ENCODE results near the gene CFL1.

Gene CFL1

DNA sequence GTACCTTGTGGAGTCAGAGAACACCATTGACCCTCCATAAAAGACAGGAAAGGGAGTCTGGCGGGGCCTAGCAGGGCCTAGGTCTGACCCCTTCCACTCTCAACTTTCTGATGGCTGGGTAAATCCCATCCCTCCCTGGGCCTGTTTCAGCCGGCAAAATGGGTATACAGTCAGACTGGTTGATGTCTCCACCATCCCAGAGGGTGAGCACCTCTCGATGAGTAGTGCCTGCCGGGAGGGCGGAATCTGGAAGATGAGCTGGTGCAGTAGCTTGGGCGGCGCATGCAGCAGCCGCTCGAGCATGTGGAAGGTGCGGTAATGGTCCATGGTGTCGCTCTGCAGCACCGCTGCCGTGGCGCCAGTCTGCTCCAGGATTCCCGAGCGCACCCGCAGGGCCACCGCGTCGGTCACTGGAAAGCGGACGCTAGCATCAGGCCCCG is 29.8 kb upstream of the CFL1 start:
- DNase-seq: no peak

DNA sequence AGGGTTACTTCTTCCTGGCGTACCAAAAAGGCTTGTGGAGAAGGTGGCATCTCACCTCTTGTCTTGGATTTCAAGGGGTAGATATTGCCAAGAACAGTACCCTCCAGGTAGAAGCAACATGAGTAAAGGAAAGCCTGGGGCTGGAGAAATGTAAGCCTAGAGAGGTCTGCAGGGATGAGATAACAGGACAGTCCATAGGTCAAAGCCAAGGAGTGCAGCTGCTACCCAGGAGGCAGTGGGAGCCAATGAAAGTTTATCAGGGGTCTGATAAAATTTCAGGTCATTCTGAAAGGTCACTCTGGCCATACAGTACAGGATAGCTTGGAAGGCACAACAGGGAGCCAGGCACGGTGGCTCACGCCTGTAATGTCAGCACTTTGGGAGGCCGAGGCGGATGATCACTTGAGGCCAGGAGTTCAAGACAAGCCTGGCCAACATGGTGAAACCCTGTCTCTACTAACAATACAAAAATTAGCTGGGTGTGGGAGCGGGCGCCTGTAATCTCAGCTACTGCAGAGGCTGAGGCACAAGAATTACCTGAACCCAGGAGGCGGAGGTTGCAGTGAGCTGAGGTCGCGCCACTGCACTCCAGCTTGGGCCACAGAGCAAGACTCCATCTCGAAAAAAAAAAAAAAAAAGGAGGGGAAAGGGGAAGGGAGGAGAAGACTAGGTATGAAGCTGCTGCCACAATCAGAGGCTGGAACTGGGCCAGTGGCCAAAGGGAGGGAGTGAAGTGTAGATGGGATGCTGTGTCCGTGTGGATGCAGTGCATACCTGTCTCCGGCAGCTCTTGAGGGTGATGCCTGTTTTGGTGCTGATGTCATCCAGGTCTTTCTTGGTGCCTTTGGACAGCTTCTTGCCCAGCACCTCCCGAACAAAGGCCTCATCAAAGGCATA is 29.1 kb upstream of the CFL1 start:
- DNase-seq: no peak

DNA sequence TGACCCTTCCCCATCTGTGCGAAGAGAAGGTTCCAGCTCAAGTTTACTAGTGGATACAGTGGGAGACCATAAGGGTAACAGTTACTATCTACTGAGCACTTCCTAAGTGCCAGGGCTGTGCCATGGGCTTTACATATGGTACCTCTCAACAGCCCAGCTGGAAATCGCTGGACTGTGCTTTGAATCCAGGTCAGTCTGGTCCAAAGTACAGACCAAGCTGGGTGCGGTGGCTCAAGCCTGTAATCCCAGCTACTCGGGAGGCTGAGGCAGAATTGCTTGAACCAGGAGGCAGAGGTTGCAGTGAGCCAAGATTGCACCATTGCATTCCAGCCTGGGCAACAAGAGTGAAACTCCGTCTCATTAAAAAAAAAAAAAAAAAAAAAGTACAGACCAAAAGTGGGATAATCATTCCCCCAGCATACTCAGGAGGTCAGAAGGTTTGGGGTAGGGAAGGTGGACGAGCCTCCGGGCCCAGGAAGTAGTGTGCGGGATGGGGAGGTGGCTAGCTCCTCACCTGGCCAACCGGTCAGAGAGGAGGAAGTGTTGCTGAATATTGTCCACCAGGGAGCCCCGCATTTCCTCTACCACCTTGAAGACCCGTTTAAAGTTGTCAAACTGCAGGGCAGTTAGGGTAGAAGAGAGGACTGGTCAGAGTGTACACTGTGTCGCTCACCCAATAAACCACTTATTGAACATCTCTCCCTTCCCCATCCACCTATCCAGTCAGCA is 28.0 kb upstream of the CFL1 start:
- no peak for DNase-seq

DNA sequence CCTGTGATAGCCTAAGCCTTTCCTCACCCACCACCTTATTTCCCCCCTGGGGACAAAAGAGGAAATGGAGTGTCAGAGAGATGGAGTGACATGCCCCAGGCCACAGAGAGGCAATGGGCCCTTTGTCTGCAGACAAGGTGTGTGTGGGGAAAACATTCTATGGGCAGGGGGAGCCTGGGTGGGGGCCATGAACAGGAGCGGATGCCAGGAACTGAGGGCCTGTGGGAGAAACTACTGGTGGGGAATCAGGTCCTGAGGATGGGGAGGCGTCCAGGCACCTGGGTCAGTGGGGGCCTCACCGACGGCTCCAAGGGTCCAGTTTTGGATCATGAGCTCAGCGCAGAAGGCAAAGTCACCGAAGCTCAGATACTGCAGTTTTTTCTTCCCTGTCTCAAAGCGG is 27.3 kb upstream of the CFL1 start:
- DNase-seq: no peak

DNA sequence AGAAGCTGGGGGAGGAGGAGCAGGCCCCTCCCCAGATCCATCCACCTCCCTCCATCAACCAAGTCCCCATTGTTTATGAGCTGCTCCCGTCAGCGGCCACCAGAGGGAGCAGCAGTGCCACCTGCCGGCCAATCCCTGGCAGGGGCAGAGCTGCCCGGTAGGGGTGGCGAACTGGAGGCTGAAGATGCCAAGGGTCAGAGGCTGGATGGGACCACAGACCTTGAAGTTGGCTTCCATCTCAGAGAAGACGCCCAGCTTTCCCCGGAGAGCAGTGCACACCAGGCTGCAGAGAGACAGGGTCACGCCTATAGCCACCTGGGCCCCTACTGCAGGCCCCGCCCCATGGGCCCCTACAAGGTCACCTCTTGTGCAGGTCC is 26.7 kb upstream of the CFL1 start:
- DNase-seq: peak; percentile 85

DNA sequence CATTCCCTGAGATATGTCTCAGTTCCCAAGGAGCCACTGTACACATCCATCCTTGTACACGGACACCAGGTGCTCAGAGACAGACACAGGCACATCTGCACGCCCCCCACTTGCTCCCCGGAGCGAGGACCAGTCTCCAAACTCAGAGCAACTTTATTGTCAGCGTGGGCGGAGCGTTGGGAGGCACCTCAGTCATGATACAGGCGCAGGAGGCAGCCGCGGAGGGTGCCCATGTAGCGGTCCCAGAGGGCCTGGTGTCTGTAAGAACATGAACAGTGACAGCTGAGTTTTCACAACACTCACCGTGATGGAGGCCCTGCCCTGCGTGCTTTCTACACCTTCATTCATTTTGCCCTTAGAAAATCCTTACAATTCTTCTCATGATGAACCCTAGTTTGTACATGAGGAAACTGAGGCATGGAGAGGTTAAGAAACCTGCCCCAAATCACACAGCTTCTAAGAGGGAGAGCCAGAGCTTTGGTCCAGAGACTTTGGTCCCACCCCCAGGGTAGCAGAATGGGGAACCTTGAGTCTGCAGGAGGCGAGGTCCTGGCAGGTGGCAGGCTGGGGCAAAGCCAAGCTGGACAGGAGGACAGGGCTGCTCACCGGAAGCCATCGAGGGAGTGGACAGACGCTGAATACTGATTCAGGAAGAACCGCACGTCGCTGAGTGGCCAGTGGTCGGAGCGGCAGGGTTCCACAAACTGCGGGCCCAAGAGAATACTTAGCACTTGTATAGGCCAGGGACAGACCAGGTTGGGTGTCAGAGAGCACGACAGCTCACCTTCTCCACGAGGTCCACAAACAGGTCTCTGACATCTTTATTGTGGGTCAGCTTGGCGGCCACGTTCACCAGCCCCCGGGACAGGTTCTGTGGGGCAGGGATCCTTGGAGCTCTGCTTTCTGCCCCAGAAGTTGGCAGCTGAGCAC is 26.1 kb upstream of the CFL1 start:
- no peak for DNase-seq

DNA sequence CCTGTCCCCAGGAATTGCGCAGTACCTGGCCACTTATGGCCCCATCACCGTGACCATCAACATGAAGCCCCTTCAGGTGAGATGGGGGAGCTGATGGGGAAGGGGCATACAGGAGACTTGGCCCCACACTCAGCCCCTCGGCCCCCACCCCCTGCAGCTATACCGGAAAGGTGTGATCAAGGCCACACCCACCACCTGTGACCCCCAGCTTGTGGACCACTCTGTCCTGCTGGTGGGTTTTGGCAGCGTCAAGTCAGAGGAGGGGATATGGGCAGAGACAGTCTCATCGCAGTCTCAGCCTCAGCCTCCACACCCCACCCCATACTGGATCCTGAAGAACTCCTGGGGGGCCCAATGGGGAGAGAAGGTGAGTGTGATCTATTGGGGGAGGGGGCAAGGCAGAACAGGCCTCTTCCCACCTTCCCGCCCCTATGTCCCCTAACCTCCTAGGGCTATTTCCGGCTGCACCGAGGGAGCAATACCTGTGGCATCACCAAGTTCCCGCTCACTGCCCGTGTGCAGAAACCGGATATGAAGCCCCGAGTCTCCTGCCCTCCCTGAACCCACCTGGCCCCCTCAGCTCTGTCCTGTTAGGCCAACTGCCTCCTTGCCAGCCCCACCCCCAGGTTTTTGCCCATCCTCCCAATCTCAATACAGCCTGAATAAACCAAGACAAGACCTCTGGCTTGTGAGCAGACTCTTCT is 25.2 kb upstream of the CFL1 start:
- DNase-seq: no peak

DNA sequence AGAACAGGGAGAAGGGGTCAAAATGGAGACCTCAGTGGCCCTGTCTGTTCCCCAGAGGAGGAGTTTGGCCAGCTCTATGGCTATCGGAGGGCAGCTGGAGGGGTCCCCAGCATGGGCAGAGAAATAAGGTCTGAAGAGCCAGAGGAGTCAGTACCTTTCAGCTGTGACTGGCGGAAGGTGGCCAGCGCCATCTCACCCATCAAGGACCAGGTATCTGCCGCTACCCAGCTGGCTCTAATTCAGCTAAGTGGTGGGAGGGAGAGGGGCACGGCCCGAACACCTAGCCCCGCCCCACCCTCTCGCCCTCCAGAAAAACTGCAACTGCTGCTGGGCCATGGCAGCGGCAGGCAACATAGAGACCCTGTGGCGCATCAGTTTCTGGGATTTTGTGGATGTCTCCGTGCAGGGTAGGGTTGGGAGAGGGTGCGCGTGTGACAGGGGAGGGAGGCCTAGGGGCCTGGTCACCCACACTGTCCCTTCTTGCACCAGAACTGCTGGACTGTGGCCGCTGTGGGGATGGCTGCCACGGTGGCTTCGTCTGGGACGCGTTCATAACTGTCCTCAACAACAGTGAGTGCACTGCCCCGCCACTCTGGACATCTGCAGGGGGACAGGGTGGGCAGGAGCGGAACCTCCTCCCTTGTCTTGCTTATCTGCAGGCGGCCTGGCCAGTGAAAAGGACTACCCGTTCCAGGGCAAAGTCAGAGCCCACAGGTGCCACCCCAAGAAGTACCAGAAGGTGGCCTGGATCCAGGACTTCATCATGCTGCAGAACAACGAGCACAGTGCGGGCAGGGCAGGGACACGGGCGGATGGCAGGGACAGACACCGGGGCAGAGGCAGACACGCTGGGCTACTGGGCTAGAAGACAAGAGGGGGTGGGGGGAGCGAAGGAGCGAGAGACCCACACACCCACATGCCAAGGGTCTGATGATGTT is 24.4 kb upstream of the CFL1 start:
- no peak for DNase-seq

DNA sequence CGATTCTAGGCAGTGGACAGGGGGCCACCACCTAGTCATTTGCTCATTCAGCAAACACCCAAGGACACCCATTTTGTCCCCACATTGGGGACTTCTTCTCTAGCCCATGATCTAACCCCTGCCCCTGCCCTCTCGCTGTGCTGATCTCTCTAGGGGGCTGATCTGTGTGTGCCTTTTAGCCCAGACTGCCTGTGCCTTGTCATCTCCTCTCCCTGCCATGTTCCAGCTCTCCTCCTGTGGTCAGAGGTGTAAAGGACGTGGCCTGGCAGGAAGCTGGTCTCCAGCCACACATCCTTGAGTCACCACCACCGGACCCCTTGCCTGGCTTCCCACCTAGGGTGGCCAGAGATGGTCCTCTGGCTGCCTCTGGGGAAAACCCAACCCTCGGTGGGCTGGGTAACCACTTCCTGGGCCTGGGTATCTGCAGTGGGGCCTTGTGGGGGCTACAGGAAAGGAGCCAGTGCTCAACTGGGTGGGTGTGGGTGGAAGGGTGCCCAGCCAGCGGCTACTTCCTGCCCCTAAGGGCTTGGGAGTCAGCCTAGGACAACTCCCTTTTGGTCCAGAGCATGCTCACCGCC is 23.0 kb upstream of the CFL1 start:
- no peak for DNase-seq

DNA sequence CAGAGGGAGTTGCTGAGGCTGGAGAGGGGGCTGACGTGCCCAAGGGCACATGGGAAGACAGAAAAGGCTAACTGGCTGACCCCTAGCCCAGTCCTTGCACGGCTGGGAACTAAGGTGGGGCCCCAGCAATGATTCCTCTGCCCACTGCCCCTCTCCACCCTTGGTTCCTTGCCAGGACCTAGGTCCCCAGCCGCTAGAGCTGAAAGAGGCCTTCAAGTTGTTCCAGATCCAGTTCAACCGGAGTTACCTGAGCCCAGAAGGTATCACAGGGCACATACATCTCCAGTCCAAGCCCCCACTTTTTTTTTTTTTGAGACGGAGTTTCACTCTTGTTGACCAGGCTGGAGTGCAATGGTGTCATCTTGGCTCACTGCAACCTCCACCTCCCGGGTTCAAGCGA is 22.0 kb upstream of the CFL1 start:
- DNase-seq: no peak

DNA sequence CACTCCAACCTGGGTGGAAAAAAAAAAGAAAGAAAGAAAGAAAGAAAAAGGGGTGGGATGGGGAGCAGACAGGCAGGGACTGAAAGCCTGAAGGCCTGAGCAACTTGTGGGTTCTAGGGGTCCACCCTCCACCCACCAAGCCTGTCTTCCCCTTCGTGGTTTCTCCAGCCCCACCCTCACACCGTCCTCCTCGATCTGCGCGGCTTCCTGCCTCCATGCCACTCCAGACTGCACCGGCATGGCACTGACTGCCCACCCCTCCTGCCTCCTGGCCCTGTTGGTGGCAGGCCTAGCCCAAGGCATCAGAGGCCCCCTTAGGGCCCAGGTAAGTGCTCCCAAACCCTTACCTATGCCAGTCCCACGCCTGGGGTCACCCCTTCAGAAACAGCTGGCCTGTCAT is 21.6 kb upstream of the CFL1 start, which contains the start of gene CTSW:
TSS of gene CTSW (plus strand) at position 221 of the 400 bp plus-strand sequence. CDS start at position 239, 18 bp downstream.
- DNase-seq: no peak

DNA sequence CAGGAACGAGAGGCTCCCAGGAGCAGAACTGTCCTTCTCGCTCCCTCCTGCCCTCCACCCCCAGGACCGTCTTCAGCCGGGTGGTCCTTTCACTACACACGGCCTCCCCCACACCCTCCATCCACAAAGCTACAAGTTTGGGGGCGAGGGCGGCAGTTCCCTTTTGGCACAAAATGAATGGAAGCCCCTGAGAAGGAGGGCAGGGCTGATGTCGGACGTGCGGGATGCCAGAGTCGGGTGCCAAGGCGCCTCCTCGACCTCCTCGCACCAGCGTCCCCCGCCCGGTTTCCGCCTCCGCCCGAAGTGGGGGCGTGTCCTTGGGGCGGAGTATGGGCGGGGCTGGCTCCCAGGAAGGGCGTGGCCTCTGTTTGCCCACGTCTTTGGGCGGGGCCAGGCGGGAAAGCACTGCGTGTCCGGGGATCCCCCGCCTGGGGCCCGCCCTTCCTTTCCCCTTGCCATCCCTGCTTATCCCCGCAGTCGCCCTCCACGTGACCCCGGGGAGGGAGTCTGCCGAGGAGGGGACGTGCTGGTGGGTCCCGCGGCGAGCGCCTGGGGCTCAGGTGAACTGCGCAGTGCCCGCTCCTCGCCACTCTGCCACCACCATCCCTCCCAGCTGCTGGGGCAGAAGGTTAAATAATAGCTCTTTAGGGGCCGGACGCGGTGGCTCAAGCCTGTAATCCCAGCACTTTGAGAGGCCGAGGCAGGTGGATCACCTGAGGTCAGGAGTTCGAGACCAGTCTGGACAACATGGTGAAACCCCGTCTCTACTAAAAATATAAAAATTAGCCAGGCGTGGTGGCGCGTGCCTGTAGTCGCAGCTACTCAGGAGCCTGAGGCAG is 15.6 kb upstream of the CFL1 start:
- DNase-seq: peak; percentile 97

DNA sequence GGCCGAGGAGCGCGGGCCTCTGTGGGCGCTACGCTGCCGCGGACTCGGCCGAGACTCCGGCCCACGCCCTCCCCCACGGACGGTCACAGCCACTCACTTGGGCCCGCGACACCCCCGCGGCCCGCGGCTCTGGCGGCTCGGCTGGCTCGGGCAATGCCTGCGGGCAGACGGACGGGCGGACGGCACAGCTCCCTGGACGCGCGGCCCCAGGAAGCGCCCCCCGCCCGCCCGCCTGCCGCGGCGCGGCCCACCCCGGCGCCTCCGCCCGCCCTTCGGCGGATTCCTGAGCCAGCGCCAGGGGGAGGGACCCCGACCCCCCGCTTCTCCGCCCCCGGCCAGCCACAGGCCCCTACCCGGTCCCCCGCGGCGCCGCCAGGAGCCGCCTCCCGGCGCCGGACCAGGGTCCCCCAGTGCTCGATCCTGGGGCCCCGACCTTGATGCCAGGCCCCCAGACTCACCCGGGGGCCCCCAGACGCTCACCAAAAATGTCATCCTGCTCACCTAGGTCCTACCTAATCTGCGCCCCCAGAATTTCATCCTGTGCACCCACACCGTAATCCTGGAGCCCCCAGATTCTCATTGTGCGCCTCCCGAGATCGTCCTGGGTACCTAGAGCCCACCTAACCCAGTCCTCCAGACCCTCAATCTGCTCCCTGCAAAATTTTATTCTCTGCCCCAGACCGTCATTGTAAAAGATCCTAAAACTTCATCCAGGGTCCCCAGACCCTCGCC is 14.8 kb upstream of the CFL1 start, which contains the start of gene EFEMP2:
TSS of gene EFEMP2 (minus strand) at position 215 of the 732 bp plus-strand sequence. CDS start 446 bp downstream, outside the sequence.
- DNase-seq: no peak

DNA sequence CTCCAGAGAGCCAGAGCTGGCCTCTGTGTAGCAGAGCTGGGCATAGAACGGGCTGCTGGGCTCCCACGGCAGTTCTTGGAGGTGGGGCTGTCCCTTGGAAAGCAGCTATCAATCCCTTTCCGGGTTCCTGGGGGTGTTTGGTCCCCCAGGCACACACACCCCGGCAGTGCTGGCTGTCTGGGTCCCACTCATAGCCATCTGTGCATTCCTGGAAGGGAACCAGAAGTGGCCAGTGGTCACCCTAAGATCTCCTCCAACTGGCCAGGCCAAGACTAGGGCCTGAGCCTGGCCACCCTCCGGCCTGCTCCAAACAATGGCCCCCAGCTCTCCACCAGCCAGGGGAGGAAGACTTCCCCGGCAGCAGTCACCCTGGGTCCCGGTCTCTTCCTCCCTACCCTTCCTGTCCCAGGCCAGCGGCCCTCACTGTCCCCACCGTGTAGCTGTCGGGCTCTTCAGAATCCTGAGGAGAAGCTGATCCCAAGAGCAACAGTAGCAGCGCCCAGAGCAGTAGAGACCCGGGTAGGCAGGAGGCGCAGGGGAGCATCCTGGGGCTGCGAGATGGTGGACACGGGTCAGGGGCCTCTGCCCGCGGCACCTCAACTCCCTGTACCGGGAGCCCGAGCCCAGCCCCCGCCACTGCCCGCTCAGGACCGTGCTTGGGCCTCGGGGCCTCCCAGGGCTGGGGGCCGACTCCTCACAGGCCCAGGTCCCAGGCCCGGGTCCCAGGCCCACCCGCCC is 14.0 kb upstream of the CFL1 start:
- DNase-seq: peak; percentile 63

DNA sequence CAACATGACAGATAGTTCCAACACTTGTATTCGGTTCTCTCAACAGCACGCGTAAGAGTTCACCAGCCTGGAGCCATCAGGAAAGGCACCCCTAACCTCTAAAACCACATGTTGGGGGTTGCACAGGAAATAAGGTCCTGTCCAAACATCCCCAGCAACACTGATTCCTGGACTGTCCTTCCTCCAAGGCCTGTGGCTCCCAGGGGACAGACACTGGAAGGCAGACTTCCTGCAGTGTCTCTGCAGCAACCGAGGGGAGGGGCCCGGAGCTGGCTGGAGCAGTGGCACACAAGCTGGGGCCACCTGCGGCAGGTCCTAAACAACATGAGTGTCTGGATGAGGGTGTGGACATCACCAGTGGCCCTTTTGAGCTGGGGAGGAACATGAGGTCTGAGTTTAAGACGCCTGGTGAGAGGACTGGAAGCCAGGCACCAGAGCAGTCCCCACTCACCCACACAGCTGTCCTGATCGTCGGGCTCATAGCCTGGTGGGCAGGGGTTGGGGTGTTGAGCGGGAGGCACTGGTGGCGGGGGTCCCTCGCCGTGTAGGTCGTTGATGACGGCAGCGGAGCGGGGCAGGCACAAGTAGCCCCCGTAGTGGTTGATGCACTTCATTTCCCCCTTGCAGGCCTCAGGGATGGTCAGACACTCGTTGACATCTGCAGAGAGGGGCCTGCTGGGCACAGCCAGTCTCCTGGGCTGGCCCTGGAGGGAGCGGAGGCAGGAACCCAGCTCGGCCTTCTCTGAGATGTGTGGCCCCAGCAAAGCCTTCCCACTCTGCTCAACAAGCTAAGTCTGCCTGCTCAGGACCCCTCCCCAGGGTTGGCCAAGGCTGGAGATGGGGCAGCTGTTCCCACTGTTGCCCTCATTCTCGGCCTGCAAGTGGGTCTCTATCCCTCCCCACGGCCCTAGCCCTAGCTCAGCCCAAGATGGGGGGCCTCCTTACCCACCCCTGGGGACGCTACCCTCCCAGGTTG is 13.0 kb upstream of the CFL1 start:
- DNase-seq: peak; percentile 16

DNA sequence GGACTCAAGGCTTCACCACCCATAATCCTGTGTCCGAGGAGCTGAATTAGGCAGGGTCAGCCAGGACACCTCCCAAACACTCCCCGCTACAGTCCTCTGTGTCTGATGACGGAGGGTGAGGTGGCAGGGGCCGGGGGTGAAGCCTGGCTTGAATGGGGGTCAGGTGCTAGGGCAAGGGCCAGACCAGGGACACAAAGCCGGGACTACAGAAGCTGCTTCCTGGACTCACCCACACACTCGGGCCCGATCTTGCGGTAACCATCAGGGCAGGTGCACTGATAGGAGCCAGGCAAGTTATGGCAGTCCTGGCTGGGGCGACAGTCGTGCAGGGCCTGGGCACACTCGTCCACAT is 12.3 kb upstream of the CFL1 start:
- no peak for DNase-seq
